ENCODE measurements around the gene PSMB11.

Gene PSMB11

GRCh38 chr14:23030936-23031335, 11.1 kb upstream of the PSMB11 start:
- no peak overlapping the region for H3K4me2 ChIP-seq (ENCODE audit: low read depth, low read length, poor library complexity, severe bottlenecking)
- peaks cover 17% of the 10 kb centered on the region for H4K20me1 ChIP-seq (ENCODE audit: insufficient read depth, low read length, poor library complexity, severe bottlenecking)
- H3K4me1 ChIP-seq (ENCODE audit: insufficient read depth, low read length, poor library complexity, severe bottlenecking), result peaks cover 33% of the 10 kb centered on the region
- no peaks in the 10 kb centered on the region for H3K27me3 ChIP-seq (ENCODE audit: insufficient read depth, low read length, poor library complexity, severe bottlenecking)
- H3K9me2 ChIP-seq (replicated peaks; ENCODE audit: low read depth, low read length), result no peaks in the 10 kb centered on the region
- H3K79me2 ChIP-seq (ENCODE audit: insufficient read depth, low read length), result peaks cover 40% of the 10 kb centered on the region
- no peak for TF ChIP-seq EZH2phosphoT487 (IDR thresholded peaks at IDR 0.05; ENCODE audit: borderline replicate concordance)
- TF ChIP-seq, protein P1, sequence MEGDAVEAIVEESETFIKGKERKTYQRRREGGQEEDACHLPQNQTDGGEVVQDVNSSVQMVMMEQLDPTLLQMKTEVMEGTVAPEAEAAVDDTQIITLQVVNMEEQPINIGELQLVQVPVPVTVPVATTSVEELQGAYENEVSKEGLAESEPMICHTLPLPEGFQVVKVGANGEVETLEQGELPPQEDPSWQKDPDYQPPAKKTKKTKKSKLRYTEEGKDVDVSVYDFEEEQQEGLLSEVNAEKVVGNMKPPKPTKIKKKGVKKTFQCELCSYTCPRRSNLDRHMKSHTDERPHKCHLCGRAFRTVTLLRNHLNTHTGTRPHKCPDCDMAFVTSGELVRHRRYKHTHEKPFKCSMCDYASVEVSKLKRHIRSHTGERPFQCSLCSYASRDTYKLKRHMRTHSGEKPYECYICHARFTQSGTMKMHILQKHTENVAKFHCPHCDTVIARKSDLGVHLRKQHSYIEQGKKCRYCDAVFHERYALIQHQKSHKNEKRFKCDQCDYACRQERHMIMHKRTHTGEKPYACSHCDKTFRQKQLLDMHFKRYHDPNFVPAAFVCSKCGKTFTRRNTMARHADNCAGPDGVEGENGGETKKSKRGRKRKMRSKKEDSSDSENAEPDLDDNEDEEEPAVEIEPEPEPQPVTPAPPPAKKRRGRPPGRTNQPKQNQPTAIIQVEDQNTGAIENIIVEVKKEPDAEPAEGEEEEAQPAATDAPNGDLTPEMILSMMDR (conservative IDR thresholded peaks at IDR 0.05; ENCODE audit: low read length), result no peak
- no peaks in the 10 kb centered on the region for H3K9me3 ChIP-seq (ENCODE audit: insufficient read depth, low read depth, low read length)
- H3K4me3 ChIP-seq (ENCODE audit: low read length, poor library complexity, severe bottlenecking), result no peak overlapping the region
- no peak overlapping the region for H3K9ac ChIP-seq (ENCODE audit: low read depth, low read length, poor library complexity, severe bottlenecking)
- H3F3A ChIP-seq (ENCODE audit: low read depth), result no peaks in the 10 kb centered on the region
- peaks cover 5% of the 10 kb centered on the region; the same call in 1 of the 2 replicates for H3K36me3 ChIP-seq (ENCODE audit: insufficient read depth, low read length)
- H2AFZ ChIP-seq (ENCODE audit: low read length), result no peak overlapping the region

DNA sequence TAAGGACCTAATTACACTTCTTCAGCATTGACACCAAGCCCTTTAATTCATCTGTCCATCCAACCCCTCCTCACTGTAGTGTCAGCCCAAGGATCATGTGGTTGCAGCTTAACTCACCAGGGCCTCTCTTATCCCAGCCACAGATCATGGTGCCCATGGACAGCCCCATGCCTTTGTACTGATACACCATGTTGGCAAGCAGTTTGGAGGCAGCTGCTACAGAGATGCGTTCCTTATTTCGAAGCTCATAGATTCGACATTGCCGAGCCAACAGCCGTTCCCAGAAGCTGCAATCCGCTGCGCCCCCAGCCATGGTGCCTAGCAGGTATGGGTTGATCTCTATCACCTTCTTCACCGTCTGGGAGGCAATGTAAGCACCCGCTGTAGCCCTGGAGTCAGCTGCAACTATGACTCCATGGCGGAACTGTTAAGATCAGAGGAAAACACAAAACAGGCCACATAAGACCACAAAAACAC, 8.7 kb upstream of the PSMB11 start:
- peak overlapping the region; percentile 95 for H3K9ac ChIP-seq (ENCODE audit: low read depth, low read length, poor library complexity, severe bottlenecking)
- no peaks in the 10 kb centered on the region for H3K27me3 ChIP-seq (ENCODE audit: insufficient read depth, low read length, poor library complexity, severe bottlenecking)
- H3K9me2 ChIP-seq (replicated peaks; ENCODE audit: low read depth, low read length), result no peaks in the 10 kb centered on the region
- H3K4me1 ChIP-seq (ENCODE audit: insufficient read depth, low read length, poor library complexity, severe bottlenecking), result peaks cover 29% of the 10 kb centered on the region
- peak overlapping the region; percentile 95 for H3K4me2 ChIP-seq (ENCODE audit: low read depth, low read length, poor library complexity, severe bottlenecking)
- H3F3A ChIP-seq (ENCODE audit: low read depth), result no peaks in the 10 kb centered on the region
- no peak overlapping the region for H2AFZ ChIP-seq (ENCODE audit: low read length)
- H3K36me3 ChIP-seq (ENCODE audit: insufficient read depth, low read length), result peaks cover 5% of the 10 kb centered on the region; the same call in 1 of the 2 replicates
- H3K4me3 ChIP-seq (ENCODE audit: low read length, poor library complexity, severe bottlenecking), result peak overlapping the region; percentile 97
- TF ChIP-seq, protein P1 (conservative IDR thresholded peaks at IDR 0.05; ENCODE audit: low read length), result no peak
- TF ChIP-seq EZH2phosphoT487 (IDR thresholded peaks at IDR 0.05; ENCODE audit: borderline replicate concordance), result no peak
- H4K20me1 ChIP-seq (ENCODE audit: insufficient read depth, low read length, poor library complexity, severe bottlenecking), result peaks cover 14% of the 10 kb centered on the region
- H3K9me3 ChIP-seq (ENCODE audit: insufficient read depth, low read depth, low read length), result no peaks in the 10 kb centered on the region
- peaks cover 40% of the 10 kb centered on the region for H3K79me2 ChIP-seq (ENCODE audit: insufficient read depth, low read length)

- H3K79me2 ChIP-seq (ENCODE audit: insufficient read depth, low read length), result peaks cover 40% of the 10 kb centered on the region
- peaks cover 5% of the 10 kb centered on the region; the same call in 1 of the 2 replicates for H3K36me3 ChIP-seq (ENCODE audit: insufficient read depth, low read length)
- no peaks in the 10 kb centered on the region for H3K9me2 ChIP-seq (replicated peaks; ENCODE audit: low read depth, low read length)
- no peaks in the 10 kb centered on the region for H3K27me3 ChIP-seq (ENCODE audit: insufficient read depth, low read length, poor library complexity, severe bottlenecking)
- peaks cover 8% of the 10 kb centered on the region for H4K20me1 ChIP-seq (ENCODE audit: insufficient read depth, low read length, poor library complexity, severe bottlenecking)
- peak overlapping the region; percentile 95 for H3K4me2 ChIP-seq (ENCODE audit: low read depth, low read length, poor library complexity, severe bottlenecking)
- TF ChIP-seq, protein P1 (conservative IDR thresholded peaks at IDR 0.05; ENCODE audit: low read length), result no peak
- no peak for TF ChIP-seq EZH2phosphoT487 (IDR thresholded peaks at IDR 0.05; ENCODE audit: borderline replicate concordance)
- H2AFZ ChIP-seq (ENCODE audit: low read length), result peak overlapping the region; percentile 98
- H3K4me3 ChIP-seq (ENCODE audit: low read length, poor library complexity, severe bottlenecking), result peak overlapping the region; percentile 97
- no peaks in the 10 kb centered on the region for H3K9me3 ChIP-seq (ENCODE audit: insufficient read depth, low read depth, low read length)
- H3K4me1 ChIP-seq (ENCODE audit: insufficient read depth, low read length, poor library complexity, severe bottlenecking), result peaks cover 24% of the 10 kb centered on the region
- H3F3A ChIP-seq (ENCODE audit: low read depth), result no peaks in the 10 kb centered on the region
- H3K9ac ChIP-seq (ENCODE audit: low read depth, low read length, poor library complexity, severe bottlenecking), result peak overlapping the region; percentile 95
These were observed 8.1 kb upstream of the PSMB11 start for GRCh38 chr14:23033801-23034497.
